NOMO-1 treated with DMSO at 0.1 percent for 48 hours (cell line): ENCODE measurements around the gene ST8SIA5.

Experiments
- DNase-seq: peaks from one replicate; lab custom pipeline; 2025; ENCODE audit not compliant: unreplicated experiment; lab: John Stamatoyannopoulos, UW

The ST8SIA5 gene

GRCh38 chr18:46712406-46712805 is 44.4 kb downstream of the ST8SIA5 start:
- no peak for DNase-seq

- peak; percentile 10 for DNase-seq
Measured at GRCh38 chr18:46711444-46711863, 45.4 kb downstream of the ST8SIA5 start.

DNA sequence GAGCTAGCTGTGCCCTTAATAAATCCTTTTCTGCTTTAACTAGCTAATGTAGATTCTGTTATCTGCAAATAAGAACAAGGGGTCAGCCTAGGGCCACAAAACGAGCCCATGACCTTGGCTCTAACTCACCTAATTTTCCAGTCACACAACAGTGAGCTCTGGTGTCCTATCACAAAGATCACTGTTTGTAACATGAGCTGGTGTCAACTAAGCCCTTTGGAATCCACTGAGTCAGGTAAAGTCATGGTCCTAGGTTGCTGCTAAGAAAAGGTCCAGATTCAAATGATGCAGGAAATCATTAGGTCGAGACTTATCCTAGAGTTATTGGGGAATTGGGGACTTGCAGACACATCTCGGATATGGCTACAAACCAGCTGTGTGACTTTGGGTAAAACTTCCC is 49.9 kb downstream of the ST8SIA5 start:
- DNase-seq = no peak

DNA sequence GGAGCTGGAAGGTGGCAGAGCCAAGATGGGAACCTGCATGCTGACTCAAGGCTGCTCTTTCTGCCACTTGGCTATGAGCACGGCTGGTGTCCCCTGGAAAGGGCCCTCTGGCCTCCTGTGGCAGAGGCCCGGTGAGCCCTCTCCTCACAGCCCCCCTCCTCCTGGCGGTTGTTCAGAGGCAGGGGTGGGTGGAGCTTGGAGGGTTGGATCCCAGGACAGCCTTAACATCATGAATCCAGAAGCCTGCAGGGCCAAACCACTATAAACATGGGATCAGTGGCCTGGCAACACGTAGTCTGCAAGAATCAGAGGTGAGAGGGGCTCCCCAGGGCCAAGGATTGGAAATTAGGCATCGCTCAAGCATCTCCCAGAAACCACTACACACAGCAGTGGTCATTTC is 51.3 kb downstream of the ST8SIA5 start:
- no peak for DNase-seq

DNA sequence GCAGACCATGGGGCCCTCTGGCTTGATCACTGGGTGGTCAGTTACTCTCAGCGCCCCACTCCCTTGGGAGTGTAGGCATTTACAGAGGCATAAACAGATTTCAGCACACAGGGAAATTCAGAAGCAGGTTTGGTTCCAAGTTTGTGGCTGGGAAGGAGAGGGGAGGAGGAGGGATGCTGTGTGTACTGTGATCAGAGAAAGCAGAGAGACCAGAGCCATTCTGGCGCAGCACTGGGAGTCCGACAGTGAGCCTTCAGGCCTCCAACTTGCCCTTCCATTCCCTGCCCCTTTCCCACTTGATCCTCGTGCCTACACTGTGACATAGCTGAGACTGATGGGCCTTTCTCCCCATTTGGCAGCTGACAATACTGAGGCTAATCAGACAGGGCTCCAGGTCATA is 52.0 kb downstream of the ST8SIA5 start:
- DNase-seq = no peak

- no peak for DNase-seq
Measured at GRCh38 chr18:46704189-46704588, 52.7 kb downstream of the ST8SIA5 start.

- DNase-seq = no peak
Measured at GRCh38 chr18:46702471-46702870, 54.4 kb downstream of the ST8SIA5 start.

GRCh38 chr18:46700066-46700824 is 56.6 kb downstream of the ST8SIA5 start:
- DNase-seq = no peak

DNA sequence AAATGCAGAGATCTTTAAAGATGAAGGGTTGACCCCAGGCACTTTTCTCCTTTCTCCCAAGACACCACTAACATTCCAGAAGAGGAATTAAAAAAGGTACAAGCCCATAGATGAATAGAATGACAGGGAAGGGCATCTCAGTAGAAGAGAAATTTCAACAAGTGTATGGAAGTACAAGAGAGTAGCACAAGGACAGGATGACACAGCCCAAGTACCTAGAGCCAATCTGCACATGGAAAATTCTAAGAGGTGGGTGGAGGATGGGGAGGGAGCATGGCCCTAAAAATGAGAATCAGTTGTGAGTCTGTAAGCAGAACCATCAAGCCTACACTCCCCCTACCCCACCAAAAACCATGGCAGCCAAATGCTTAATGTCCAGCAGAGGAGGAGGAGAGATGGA is 60.2 kb downstream of the ST8SIA5 start:
- no peak for DNase-seq

DNA sequence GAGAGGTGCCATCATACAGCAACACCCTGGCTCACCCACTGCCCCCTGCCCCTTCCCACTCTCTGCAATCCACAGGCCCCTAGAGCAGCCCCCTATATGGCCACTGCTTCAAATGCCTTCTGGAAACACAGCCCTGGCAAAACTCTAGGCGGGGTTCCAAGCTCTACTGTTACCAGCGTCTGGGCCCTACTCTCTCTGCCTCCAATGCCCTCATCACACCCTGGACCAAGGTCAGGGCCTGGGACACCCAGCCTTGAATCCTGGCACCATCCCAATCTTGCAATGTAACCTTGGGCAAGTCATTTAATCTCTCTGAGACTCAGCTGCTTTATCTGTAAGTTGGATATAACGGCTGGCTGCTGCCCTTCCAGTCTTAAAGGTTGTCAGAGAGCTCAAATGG is 60.6 kb downstream of the ST8SIA5 start:
- no peak for DNase-seq

- DNase-seq = no peak
Measured at GRCh38 chr18:46693996-46694395, 62.9 kb downstream of the ST8SIA5 start.

GRCh38 chr18:46688853-46689525 is 67.9 kb downstream of the ST8SIA5 start:
- no peak for DNase-seq

- DNase-seq = no peak
Measured at GRCh38 chr18:46686186-46686585, 70.7 kb downstream of the ST8SIA5 start.

GRCh38 chr18:46683252-46683651 is 73.6 kb downstream of the ST8SIA5 start:
- no peak for DNase-seq

DNA sequence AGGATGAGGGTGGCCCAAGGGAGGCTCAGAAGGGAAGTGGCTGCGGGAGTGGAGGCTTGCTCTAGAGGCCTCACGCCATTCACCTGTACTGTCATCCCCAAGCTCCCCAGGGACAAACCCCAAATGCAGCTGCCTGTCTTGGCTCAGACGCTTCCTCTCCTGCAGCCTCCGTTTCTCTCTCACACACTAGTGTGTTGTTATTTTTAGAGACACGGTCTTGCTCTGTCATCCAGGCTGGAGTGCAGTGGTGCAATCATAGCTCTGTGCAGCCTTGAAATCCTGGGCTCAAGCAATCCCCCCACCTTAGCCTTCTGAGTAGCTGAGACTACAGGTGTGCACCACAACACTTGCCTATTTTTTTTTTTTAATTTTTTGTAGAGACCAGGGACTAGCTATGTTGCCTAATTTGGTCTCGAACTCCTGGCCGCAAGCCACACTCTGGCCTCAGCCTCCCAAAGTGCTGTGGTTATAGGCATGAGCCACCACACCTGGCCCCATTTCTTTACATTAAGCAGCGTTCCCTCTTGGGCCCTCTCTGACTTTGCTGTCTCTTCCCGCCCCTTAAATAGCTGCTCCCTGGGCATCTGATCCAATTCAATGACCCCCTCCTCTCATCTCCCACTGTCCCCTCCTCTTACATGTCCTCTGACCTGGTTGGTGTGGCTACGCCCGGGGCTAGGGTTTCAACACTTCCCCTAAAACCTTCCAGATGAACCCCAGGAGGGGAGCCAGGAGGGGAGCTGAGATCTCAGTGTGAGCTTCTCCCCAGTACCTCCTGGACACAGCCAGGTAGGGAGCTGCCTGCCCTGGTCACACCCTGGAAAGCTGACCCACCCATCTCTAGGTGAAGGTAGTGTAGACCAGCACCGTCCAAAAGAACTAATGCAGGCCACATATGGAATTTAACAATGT is 75.8 kb downstream of the ST8SIA5 start:
- peak; percentile 38 for DNase-seq

DNA sequence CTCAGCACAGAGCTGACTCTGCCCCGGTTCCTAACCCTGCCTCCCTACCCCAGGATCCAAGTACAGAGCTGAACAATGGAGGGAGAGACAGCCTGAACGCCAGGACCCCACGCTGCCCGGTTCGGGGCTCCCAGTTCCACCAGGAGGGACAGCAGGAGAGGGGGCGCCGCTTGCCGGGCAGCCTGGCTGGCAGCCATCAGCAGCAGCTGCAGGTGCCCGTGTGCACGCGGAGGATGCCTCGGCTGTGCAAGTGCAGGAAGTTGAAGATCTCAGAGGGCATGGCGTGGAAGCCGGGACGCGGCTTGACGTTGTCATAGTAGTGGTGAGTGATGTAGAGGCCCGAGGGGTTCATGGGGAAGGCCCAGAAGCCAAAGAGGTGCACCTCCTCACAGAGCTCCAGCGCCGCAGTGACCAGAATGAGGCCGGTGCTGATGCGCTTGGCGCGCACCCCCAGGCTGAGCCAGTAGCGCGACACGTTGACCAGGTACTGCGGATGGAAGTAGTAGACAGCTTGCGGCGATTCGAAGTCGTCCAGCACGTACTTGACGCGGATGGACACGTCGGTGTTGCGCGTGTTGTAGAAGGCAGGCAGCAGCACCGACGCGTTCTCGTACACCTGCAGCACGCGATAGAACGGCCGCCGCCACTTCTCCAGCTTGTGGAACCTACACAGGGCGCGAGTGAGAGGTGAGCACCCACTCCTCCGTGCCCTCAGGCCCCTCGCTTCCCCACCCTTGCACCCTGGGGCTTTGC is 76.8 kb downstream of the ST8SIA5 start:
- no peak for DNase-seq

GRCh38 chr18:46678785-46679399 is 78.0 kb downstream of the ST8SIA5 start:
- peak; percentile 73 for DNase-seq

GRCh38 chr18:46678041-46678440 is 78.8 kb downstream of the ST8SIA5 start:
- no peak for DNase-seq

GRCh38 chr18:46677611-46678010 is 79.2 kb downstream of the ST8SIA5 start:
- no peak for DNase-seq

GRCh38 chr18:46676182-46676835 is 80.5 kb downstream of the ST8SIA5 start:
- no peak for DNase-seq
